Measurements from ENCODE around the gene CAPNS1. TPM values are rescaled to one million over a fixed set of nuclear protein-coding genes. Genes with fewer than 3 reads are reported as not detected.

The CAPNS1 gene
- polyA plus RNA-seq, 3 donors: 239 to 740 (median 282) TPM

- H3K27me3 ChIP-seq (ENCODE audit: control insufficient read depth in 2 of 2, insufficient read depth in 2 of 2, low read length in 2 of 2): no peaks in the 10 kb centered on the region
- peak within 1 kb of the TSS; percentile 81 for H3K4me2 ChIP-seq (replicated peaks; ENCODE audit: extremely low read depth, low read length, poor library complexity, severe bottlenecking)
- H3K4me1 Mint-ChIP-seq: peaks cover 26% of the 10 kb centered on the region
- H3K9ac ChIP-seq (ENCODE audit: insufficient read depth, low read length, poor library complexity, severe bottlenecking): peak within 1 kb of the TSS; percentile 62
- TF ChIP-seq CTCF (IDR thresholded peaks at IDR 0.05): no peak
- peak in 1 of 3 donors; percentile 15 for DNase-seq
- peak within 1 kb of the TSS; percentile 53 to 90 (median 85) for H3K4me3 ChIP-seq (replicated peaks in 1 of 3; ENCODE audit: low read depth in 2 of 3, low read length in 3 of 3)
- peak within 1 kb of the TSS; percentile 89 to 94 for H3K4me3 Mint-ChIP-seq
- H3K36me3 ChIP-seq (replicated peaks in 1 of 2; ENCODE audit: control insufficient read depth in 1 of 2, insufficient read depth in 2 of 2, low read length in 2 of 2): peaks cover 29 to 43% of the 10 kb centered on the region in 2 donors
- peaks cover 7% of the 10 kb centered on the region for H4K20me1 ChIP-seq (ENCODE audit: insufficient read depth, low read length)
- no peaks in the 10 kb centered on the region for H3K9me3 ChIP-seq (replicated peaks in 1 of 2; ENCODE audit: control insufficient read depth in 1 of 2, insufficient read depth in 1 of 2, low read length in 2 of 2)
- H3K9me3 Mint-ChIP-seq: no peaks in the 10 kb centered on the region
- H2AFZ ChIP-seq (ENCODE audit: insufficient read depth, low read depth, low read length, poor library complexity, severe bottlenecking): peak within 1 kb of the TSS; percentile 94
- 12% methylated on average over 30 of the region's 59 CpGs for WGBS (ENCODE audit: insufficient coverage)
- peak within 1 kb of the TSS; percentile 88 to 97 (median 96) for H3K27ac Mint-ChIP-seq
- H3K27ac ChIP-seq (ENCODE audit: low read depth in 1 of 2, low read length in 2 of 2): peak within 1 kb of the TSS; percentile 68 to 80
- peaks cover 30% of the 10 kb centered on the region for H3K79me2 ChIP-seq (ENCODE audit: insufficient read depth, low read length)
- peaks cover 25 to 34% of the 10 kb centered on the region in 2 donors for H3K4me1 ChIP-seq (ENCODE audit: control insufficient read depth in 1 of 2, insufficient read depth in 2 of 2, low read length in 2 of 2)
- intact Hi-C loops (cut with micrococcal nuclease): loop anchor here (1.0 to 10.0 kb wide), 9 partner anchors 25 to 569 kb away; partner anchors contain the start of genes ZNF565 (in 2 of the 2), ALKBH6 (in 1 of the 2), CAPNS1 (in 1 of the 2) and HCST (in 1 of the 2)
- H3K36me3 Mint-ChIP-seq: peaks cover 51 to 56% of the 10 kb centered on the region in 2 donors
- H3K27me3 Mint-ChIP-seq (ENCODE audit: low read depth in 3 of 3): peaks cover 0 to 7% (median 0%) of the 10 kb centered on the region in 3 donors
These were observed 24.2 kb upstream of the CAPNS1 start, which contains the start of gene TBCB for GRCh38 chr19:36115453-36116343. TSS of gene TBCB (plus strand) at chr19:36115468. CDS start at chr19:36115561, 93 bp downstream.

- H3K4me1 Mint-ChIP-seq: peaks cover 26% of the 10 kb centered on the region
- peak overlapping the region in 1 of 2 donors; percentile 89 for H3K4me3 Mint-ChIP-seq
- Histone ChIP-seq H3K4me2 (replicated peaks; ENCODE audit: extremely low read depth, low read length, poor library complexity, severe bottlenecking) (peak overlapping the region; percentile 81), H3K9me3 (replicated peaks in 1 of 2; ENCODE audit: control insufficient read depth in 1 of 2, insufficient read depth in 1 of 2, low read length in 2 of 2) (no peaks in the 10 kb centered on the region), H2AFZ (ENCODE audit: insufficient read depth, low read depth, low read length, poor library complexity, severe bottlenecking) (peak overlapping the region; percentile 94), H3K36me3 (replicated peaks in 1 of 2; ENCODE audit: control insufficient read depth in 1 of 2, insufficient read depth in 2 of 2, low read length in 2 of 2) (peaks cover 33 to 49% of the 10 kb centered on the region in 2 donors), H3K79me2 (ENCODE audit: insufficient read depth, low read length) (peaks cover 30% of the 10 kb centered on the region), H3K27me3 (ENCODE audit: control insufficient read depth in 2 of 2, insufficient read depth in 2 of 2, low read length in 2 of 2) (no peaks in the 10 kb centered on the region), H3K9ac (ENCODE audit: insufficient read depth, low read length, poor library complexity, severe bottlenecking) (no peak overlapping the region), H3K4me3 (replicated peaks in 1 of 3; ENCODE audit: low read depth in 2 of 3, low read length in 3 of 3) (peak overlapping the region in 2 of 3 experiments; percentile 85 to 90), H3K4me1 (ENCODE audit: control insufficient read depth in 1 of 2, insufficient read depth in 2 of 2, low read length in 2 of 2) (peaks cover 25 to 34% of the 10 kb centered on the region in 2 donors), H3K27ac (ENCODE audit: low read depth in 1 of 2, low read length in 2 of 2) (peak overlapping the region in 1 of 2 donors; percentile 80), H4K20me1 (ENCODE audit: insufficient read depth, low read length) (peaks cover 7% of the 10 kb centered on the region)
- intact Hi-C loops (cut with micrococcal nuclease): loop anchor here (5.0 to 10.0 kb wide), 7 partner anchors 96 to 569 kb away; partner anchors contain the start of genes ZNF565 (in 2 of the 2), ALKBH6 (in 1 of the 2), HCST (in 1 of the 2) and HSPB6 (in 1 of the 2)
- 100% methylated on average over 1 of the region's 1 CpG for WGBS (ENCODE audit: insufficient coverage)
- peaks cover 52 to 62% of the 10 kb centered on the region in 2 donors for H3K36me3 Mint-ChIP-seq
- peaks cover 0 to 7% (median 0%) of the 10 kb centered on the region in 3 donors for H3K27me3 Mint-ChIP-seq (ENCODE audit: low read depth in 3 of 3)
- H3K27ac Mint-ChIP-seq: peak overlapping the region in 3 of 7 donors; percentile 90 to 97 (median 95)
- no peak for DNase-seq
- no peaks in the 10 kb centered on the region for H3K9me3 Mint-ChIP-seq
- no peak for TF ChIP-seq CTCF (IDR thresholded peaks at IDR 0.05)
These were observed 23.6 kb upstream of the CAPNS1 start for GRCh38 chr19:36116344-36116637.
